ENCODE data around the gene POLQ.

POLQ gene

GRCh38 chr3:121490161-121490560, 55.6 kb downstream of the POLQ start:
- TF ChIP-seq CTCF (conservative IDR thresholded peaks at IDR 0.05; ENCODE audit: low read length) = no peak
- no peak for DNase-seq (ENCODE audit: low read depth)
- no peak overlapping the region for H3K4me3 ChIP-seq (ENCODE audit: low read length)

GRCh38 chr3:121488628-121489027, 57.2 kb downstream of the POLQ start:
- TF ChIP-seq CTCF (conservative IDR thresholded peaks at IDR 0.05; ENCODE audit: low read length) = no peak; the same call in 1 of the 2 replicates
- DNase-seq (ENCODE audit: low read depth) = no peak
- no peak overlapping the region for H3K4me3 ChIP-seq (ENCODE audit: low read length)

GRCh38 chr3:121483290-121483689, 62.5 kb downstream of the POLQ start:
- no peak for TF ChIP-seq CTCF (conservative IDR thresholded peaks at IDR 0.05; ENCODE audit: low read length)
- DNase-seq (ENCODE audit: low read depth) = peak; percentile 62
- H3K4me3 ChIP-seq (ENCODE audit: low read length) = no peak overlapping the region

GRCh38 chr3:121482660-121483059, 63.1 kb downstream of the POLQ start:
- DNase-seq (ENCODE audit: low read depth) = peak; percentile 66
- H3K4me3 ChIP-seq (ENCODE audit: low read length) = no peak overlapping the region
- TF ChIP-seq CTCF (conservative IDR thresholded peaks at IDR 0.05; ENCODE audit: low read length) = no peak

GRCh38 chr3:121481106-121481880, 64.5 kb downstream of the POLQ start:
- peak; percentile 52 for DNase-seq (ENCODE audit: low read depth)

GRCh38 chr3:121477589-121477988, 68.2 kb downstream of the POLQ start:
- DNase-seq (ENCODE audit: low read depth) = peak; percentile 96
- TF ChIP-seq CTCF (conservative IDR thresholded peaks at IDR 0.05; ENCODE audit: low read length) = no peak

More at GRCh38 chr3:121481106-121481880, 64.5 kb downstream of the POLQ start:
- no peak for TF ChIP-seq CTCF (conservative IDR thresholded peaks at IDR 0.05; ENCODE audit: low read length)
- H3K4me3 ChIP-seq (ENCODE audit: low read length) = no peak overlapping the region

GRCh38 chr3:121473001-121473400, 72.8 kb downstream of the POLQ start:
- H3K4me3 ChIP-seq (ENCODE audit: low read length) = no peak overlapping the region
- DNase-seq (ENCODE audit: low read depth) = peak; percentile 21
- TF ChIP-seq CTCF (conservative IDR thresholded peaks at IDR 0.05; ENCODE audit: low read length) = no peak

More at GRCh38 chr3:121477589-121477988, 68.2 kb downstream of the POLQ start:
- peak overlapping the region; percentile 10 for H3K4me3 ChIP-seq (ENCODE audit: low read length)

Data from AG10803 (cell line).